NCI-H1694 (cell line): ENCODE results near the gene MRFAP1.
"Not testable (repeated sequence)": the region's sequence is repeated elsewhere in the genome, so short reads cannot be mapped to it uniquely, and the experiment has no call there.

Experiments used
- DNase-seq: peaks from one replicate; lab custom pipeline; 2025; lab: John Stamatoyannopoulos, UW

MRFAP1 gene

GRCh38 chr4:6668391-6668790 lies 27.9 kb downstream of the MRFAP1 start:
- DNase-seq = no peak

GRCh38 chr4:6671648-6672047 lies 31.2 kb downstream of the MRFAP1 start:
- no peak for DNase-seq

- no peak for DNase-seq
These were observed 31.6 kb downstream of the MRFAP1 start for GRCh38 chr4:6672131-6672530.

- not testable (repeated sequence) for DNase-seq
These were observed 32.2 kb downstream of the MRFAP1 start for GRCh38 chr4:6672541-6673190.

GRCh38 chr4:6673191-6673659 lies 32.7 kb downstream of the MRFAP1 start:
- DNase-seq = not testable (repeated sequence)

- no peak for DNase-seq
These were observed 33.4 kb downstream of the MRFAP1 start for GRCh38 chr4:6673660-6674499.

GRCh38 chr4:6674500-6675149 lies 34.1 kb downstream of the MRFAP1 start:
- DNase-seq = no peak

- no peak for DNase-seq
These were observed 36.5 kb downstream of the MRFAP1 start for GRCh38 chr4:6676722-6677558.

GRCh38 chr4:6680372-6681034 lies 40.0 kb downstream of the MRFAP1 start:
- DNase-seq = no peak

GRCh38 chr4:6681191-6681590 lies 40.7 kb downstream of the MRFAP1 start:
- no peak for DNase-seq

- no peak for DNase-seq
These were observed 42.5 kb downstream of the MRFAP1 start for GRCh38 chr4:6682862-6683590.

GRCh38 chr4:6684656-6685055 lies 44.2 kb downstream of the MRFAP1 start:
- DNase-seq = no peak

GRCh38 chr4:6686104-6686787 lies 45.8 kb downstream of the MRFAP1 start:
- DNase-seq = no peak

- DNase-seq = no peak
These were observed 47.7 kb downstream of the MRFAP1 start for GRCh38 chr4:6687947-6688878.

GRCh38 chr4:6688879-6689505 lies 48.5 kb downstream of the MRFAP1 start:
- DNase-seq = no peak

- no peak for DNase-seq
These were observed 49.0 kb downstream of the MRFAP1 start for GRCh38 chr4:6689506-6689960.
